ENCODE results near the gene TMEM235. TPM values are rescaled to one million over a fixed set of nuclear protein-coding genes. Genes with fewer than 3 reads are reported as not detected.

TMEM235 gene
- total and polyA plus RNA-seq, 2 experiments from 2014 or later = not detected

GRCh38 chr17:78232859-78233173 is 1.4 kb downstream of the TMEM235 start:
- no peak overlapping the region for H3K27ac Mint-ChIP-seq

More at GRCh38 chr17:78232859-78233173, 1.4 kb downstream of the TMEM235 start:
- Histone ChIP-seq H3K27ac (ENCODE audit: low read depth) (no peak overlapping the region), H2AFZ (no peak overlapping the region), H3K4me1 (ENCODE audit: insufficient read depth) (no peaks in the 10 kb centered on the region), H3K9me2 (ENCODE audit: insufficient read depth) (no peaks in the 10 kb centered on the region), H3K79me2 (replicated peaks; ENCODE audit: insufficient read depth) (no peaks in the 10 kb centered on the region), H3K36me3 (ENCODE audit: insufficient read depth) (no peaks in the 10 kb centered on the region), H3F3A (replicated peaks; ENCODE audit: low read depth) (no peaks in the 10 kb centered on the region), H3K4me3 (peak overlapping the region; percentile 76), H4K20me1 (replicated peaks; ENCODE audit: insufficient read depth) (no peaks in the 10 kb centered on the region), H3K4me2 (peak overlapping the region; percentile 90), H3K27me3 (ENCODE audit: insufficient read depth) (peaks cover 26% of the 10 kb centered on the region)
- DNase-seq (ENCODE audit: low spot score) = no peak
- H3K4me3 Mint-ChIP-seq = peak overlapping the region; percentile 47; the same call in 2 of the 3 replicates
- peaks cover 26% of the 10 kb centered on the region for H3K27me3 Mint-ChIP-seq (ENCODE audit: insufficient read depth, low read depth, poor library complexity)
- no peaks in the 10 kb centered on the region for H3K9me3 Mint-ChIP-seq
- TF ChIP-seq STAT1 (IDR thresholded peaks at IDR 0.05; ENCODE audit: unreplicated experiment) (no peak), EZH2phosphoT487 (IDR thresholded peaks at IDR 0.05; ENCODE audit: unreplicated experiment) (no peak), ZNF462 (CRISPR knock-in tag; IDR thresholded peaks at IDR 0.05) (no peak), ZNF331 (CRISPR knock-in tag; IDR thresholded peaks at IDR 0.05; ENCODE audit: low read depth) (no peak), ZNF114 (CRISPR knock-in tag; IDR thresholded peaks at IDR 0.05) (no peak), JUNB (IDR thresholded peaks at IDR 0.05; ENCODE audit: unreplicated experiment) (no peak), EZH2 (IDR thresholded peaks at IDR 0.05; ENCODE audit: low read depth, unreplicated experiment) (no peak)
- no peak for ATAC-seq
- no peaks in the 10 kb centered on the region for H3K36me3 Mint-ChIP-seq (ENCODE audit: low read depth)
- H3K4me1 Mint-ChIP-seq = peaks cover 3% of the 10 kb centered on the region
